ENCODE results near the gene WDR4. TPM values are rescaled to one million over a fixed set of nuclear protein-coding genes. Genes with fewer than 3 reads are reported as not detected.

WDR4 gene
- total and polyA plus RNA-seq, 2 of the 13 experiments (the other 11 are each of a cell fraction or from before 2014, with no cell fraction given) = 11.3 to 14.4 TPM

DNA sequence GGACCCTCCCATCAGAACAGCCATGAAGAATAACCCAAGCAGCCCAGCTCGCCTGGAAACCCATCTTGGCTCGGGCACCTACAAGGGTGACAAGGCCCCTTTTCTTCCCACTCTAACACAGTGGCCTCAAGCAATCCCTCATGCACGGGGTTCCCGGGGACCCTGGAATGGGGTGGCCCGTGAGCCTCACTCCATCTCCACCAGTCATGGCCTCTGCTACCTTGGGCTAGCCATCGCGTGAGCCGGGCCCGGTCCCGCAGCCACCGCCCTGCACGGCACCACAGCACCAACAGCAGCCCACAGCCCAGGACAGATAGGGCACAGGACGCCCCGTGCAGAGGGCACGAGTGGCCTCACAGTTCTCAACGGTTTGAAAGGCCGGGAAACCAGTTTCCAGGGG is 19.0 kb downstream of the WDR4 start (continued):
- TF ChIP-seq, protein P1, sequence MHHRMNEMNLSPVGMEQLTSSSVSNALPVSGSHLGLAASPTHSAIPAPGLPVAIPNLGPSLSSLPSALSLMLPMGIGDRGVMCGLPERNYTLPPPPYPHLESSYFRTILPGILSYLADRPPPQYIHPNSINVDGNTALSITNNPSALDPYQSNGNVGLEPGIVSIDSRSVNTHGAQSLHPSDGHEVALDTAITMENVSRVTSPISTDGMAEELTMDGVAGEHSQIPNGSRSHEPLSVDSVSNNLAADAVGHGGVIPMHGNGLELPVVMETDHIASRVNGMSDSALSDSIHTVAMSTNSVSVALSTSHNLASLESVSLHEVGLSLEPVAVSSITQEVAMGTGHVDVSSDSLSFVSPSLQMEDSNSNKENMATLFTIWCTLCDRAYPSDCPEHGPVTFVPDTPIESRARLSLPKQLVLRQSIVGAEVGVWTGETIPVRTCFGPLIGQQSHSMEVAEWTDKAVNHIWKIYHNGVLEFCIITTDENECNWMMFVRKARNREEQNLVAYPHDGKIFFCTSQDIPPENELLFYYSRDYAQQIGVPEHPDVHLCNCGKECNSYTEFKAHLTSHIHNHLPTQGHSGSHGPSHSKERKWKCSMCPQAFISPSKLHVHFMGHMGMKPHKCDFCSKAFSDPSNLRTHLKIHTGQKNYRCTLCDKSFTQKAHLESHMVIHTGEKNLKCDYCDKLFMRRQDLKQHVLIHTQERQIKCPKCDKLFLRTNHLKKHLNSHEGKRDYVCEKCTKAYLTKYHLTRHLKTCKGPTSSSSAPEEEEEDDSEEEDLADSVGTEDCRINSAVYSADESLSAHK (CRISPR knock-in tag; IDR thresholded peaks at IDR 0.05; ENCODE audit: borderline replicate concordance) = no peak
- TF ChIP-seq, protein P2, sequence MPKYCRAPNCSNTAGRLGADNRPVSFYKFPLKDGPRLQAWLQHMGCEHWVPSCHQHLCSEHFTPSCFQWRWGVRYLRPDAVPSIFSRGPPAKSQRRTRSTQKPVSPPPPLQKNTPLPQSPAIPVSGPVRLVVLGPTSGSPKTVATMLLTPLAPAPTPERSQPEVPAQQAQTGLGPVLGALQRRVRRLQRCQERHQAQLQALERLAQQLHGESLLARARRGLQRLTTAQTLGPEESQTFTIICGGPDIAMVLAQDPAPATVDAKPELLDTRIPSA (CRISPR knock-in tag; IDR thresholded peaks at IDR 0.05; ENCODE audit: borderline replicate concordance) = no peak
- no peak for TF ChIP-seq ELF4 (CRISPR knock-in tag; IDR thresholded peaks at IDR 0.05; ENCODE audit: borderline replicate concordance)
- no peak; the same call in 1 of the 2 replicates for TF ChIP-seq RBFOX2 (IDR thresholded peaks at IDR 0.05; ENCODE audit: low read depth, low read length)
- TF ChIP-seq, protein P3, sequence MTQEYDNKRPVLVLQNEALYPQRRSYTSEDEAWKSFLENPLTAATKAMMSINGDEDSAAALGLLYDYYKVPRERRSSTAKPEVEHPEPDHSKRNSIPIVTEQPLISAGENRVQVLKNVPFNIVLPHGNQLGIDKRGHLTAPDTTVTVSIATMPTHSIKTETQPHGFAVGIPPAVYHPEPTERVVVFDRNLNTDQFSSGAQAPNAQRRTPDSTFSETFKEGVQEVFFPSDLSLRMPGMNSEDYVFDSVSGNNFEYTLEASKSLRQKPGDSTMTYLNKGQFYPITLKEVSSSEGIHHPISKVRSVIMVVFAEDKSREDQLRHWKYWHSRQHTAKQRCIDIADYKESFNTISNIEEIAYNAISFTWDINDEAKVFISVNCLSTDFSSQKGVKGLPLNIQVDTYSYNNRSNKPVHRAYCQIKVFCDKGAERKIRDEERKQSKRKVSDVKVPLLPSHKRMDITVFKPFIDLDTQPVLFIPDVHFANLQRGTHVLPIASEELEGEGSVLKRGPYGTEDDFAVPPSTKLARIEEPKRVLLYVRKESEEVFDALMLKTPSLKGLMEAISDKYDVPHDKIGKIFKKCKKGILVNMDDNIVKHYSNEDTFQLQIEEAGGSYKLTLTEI (CRISPR knock-in tag; conservative IDR thresholded peaks at IDR 0.05) = no peak
- no peak for TF ChIP-seq REXO4 (CRISPR knock-in tag; IDR thresholded peaks at IDR 0.05; ENCODE audit: borderline replicate concordance)
- TF ChIP-seq, protein P4, sequence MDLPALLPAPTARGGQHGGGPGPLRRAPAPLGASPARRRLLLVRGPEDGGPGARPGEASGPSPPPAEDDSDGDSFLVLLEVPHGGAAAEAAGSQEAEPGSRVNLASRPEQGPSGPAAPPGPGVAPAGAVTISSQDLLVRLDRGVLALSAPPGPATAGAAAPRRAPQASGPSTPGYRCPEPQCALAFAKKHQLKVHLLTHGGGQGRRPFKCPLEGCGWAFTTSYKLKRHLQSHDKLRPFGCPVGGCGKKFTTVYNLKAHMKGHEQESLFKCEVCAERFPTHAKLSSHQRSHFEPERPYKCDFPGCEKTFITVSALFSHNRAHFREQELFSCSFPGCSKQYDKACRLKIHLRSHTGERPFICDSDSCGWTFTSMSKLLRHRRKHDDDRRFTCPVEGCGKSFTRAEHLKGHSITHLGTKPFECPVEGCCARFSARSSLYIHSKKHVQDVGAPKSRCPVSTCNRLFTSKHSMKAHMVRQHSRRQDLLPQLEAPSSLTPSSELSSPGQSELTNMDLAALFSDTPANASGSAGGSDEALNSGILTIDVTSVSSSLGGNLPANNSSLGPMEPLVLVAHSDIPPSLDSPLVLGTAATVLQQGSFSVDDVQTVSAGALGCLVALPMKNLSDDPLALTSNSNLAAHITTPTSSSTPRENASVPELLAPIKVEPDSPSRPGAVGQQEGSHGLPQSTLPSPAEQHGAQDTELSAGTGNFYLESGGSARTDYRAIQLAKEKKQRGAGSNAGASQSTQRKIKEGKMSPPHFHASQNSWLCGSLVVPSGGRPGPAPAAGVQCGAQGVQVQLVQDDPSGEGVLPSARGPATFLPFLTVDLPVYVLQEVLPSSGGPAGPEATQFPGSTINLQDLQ (CRISPR knock-in tag; IDR thresholded peaks at IDR 0.05) = no peak
- TF ChIP-seq PHF20 (CRISPR knock-in tag; IDR thresholded peaks at IDR 0.05) = no peak
- TF ChIP-seq ZNF878 (CRISPR knock-in tag; IDR thresholded peaks at IDR 0.05) = no peak

Data from HepG2 (cell line).